ENCODE results near the gene FERMT2. TPM values are rescaled to one million over a fixed set of nuclear protein-coding genes. Genes with fewer than 3 reads are reported as not detected.

The FERMT2 gene
- total RNA-seq, 3 donors from 2014 or later (not counting 1 experiment from before 2014, with no cell fraction given): 0.58 to 1.7 (median 0.92) TPM

GRCh38 chr14:52835122-52835903 is 115.5 kb downstream of the FERMT2 start:
- DNase-seq (no peak), ATAC-seq (no peak)
- peaks cover 0 to 3% of the 10 kb centered on the region in 2 donors for H3K27me3 Mint-ChIP-seq (ENCODE audit: low read depth in 2 of 2)
- Histone ChIP-seq H3K36me3 (ENCODE audit: control insufficient read depth, insufficient read depth, low read length) (no peaks in the 10 kb centered on the region), H3K27ac (ENCODE audit: low read length) (no peak overlapping the region), H3K27me3 (ENCODE audit: control insufficient read depth, insufficient read depth, low read length) (no peaks in the 10 kb centered on the region), H3K4me1 (ENCODE audit: control insufficient read depth, insufficient read depth, low read length) (no peaks in the 10 kb centered on the region), H3K4me3 (ENCODE audit: low read length) (no peak overlapping the region), H3K9me3 (ENCODE audit: control insufficient read depth, insufficient read depth, low read length) (no peaks in the 10 kb centered on the region)
- no peaks in the 10 kb centered on the region for H3K9me3 Mint-ChIP-seq
- no peak overlapping the region for H3K27ac Mint-ChIP-seq
- intact Hi-C loops (cut with micrococcal nuclease): no loop called here
- WGBS (ENCODE audit: insufficient coverage): 96% methylated on average over 11 of the region's 12 CpGs
- H3K4me1 Mint-ChIP-seq: no peaks in the 10 kb centered on the region
- no peak overlapping the region for H3K4me3 Mint-ChIP-seq
- no peaks in the 10 kb centered on the region for H3K36me3 Mint-ChIP-seq
- no peak for TF ChIP-seq CTCF (IDR thresholded peaks at IDR 0.05)

GRCh38 chr14:52834440-52834842 is 116.4 kb downstream of the FERMT2 start:
- H3K4me3 Mint-ChIP-seq: no peak overlapping the region
- DNase-seq (no peak), ATAC-seq (no peak)
- no peak overlapping the region for H3K27ac ChIP-seq (ENCODE audit: low read length)
- no peaks in the 10 kb centered on the region for H3K27me3 ChIP-seq (ENCODE audit: control insufficient read depth, insufficient read depth, low read length)
- H3K36me3 ChIP-seq (ENCODE audit: control insufficient read depth, insufficient read depth, low read length): no peaks in the 10 kb centered on the region
- H3K36me3 Mint-ChIP-seq: no peaks in the 10 kb centered on the region
- no peak overlapping the region for H3K4me3 ChIP-seq (ENCODE audit: low read length)
- H3K27me3 Mint-ChIP-seq (ENCODE audit: low read depth in 2 of 2): peaks cover 0 to 3% of the 10 kb centered on the region in 2 donors
- H3K4me1 Mint-ChIP-seq: no peaks in the 10 kb centered on the region
- H3K4me1 ChIP-seq (ENCODE audit: control insufficient read depth, insufficient read depth, low read length): no peaks in the 10 kb centered on the region
- no peak overlapping the region for H3K27ac Mint-ChIP-seq
- TF ChIP-seq CTCF (IDR thresholded peaks at IDR 0.05): no peak
- no peaks in the 10 kb centered on the region for H3K9me3 ChIP-seq (ENCODE audit: control insufficient read depth, insufficient read depth, low read length)
- intact Hi-C loops (cut with micrococcal nuclease): no loop called here
- WGBS (ENCODE audit: insufficient coverage): no CpG with 5 or more reads among the region's 1 CpG
- no peaks in the 10 kb centered on the region for H3K9me3 Mint-ChIP-seq

GRCh38 chr14:52833891-52834290 is 117.0 kb downstream of the FERMT2 start:
- Histone ChIP-seq H3K27me3 (ENCODE audit: control insufficient read depth, insufficient read depth, low read length) (no peaks in the 10 kb centered on the region), H3K9me3 (ENCODE audit: control insufficient read depth, insufficient read depth, low read length) (no peaks in the 10 kb centered on the region), H3K4me1 (ENCODE audit: control insufficient read depth, insufficient read depth, low read length) (no peaks in the 10 kb centered on the region), H3K4me3 (ENCODE audit: low read length) (no peak overlapping the region), H3K36me3 (ENCODE audit: control insufficient read depth, insufficient read depth, low read length) (no peaks in the 10 kb centered on the region), H3K27ac (ENCODE audit: low read length) (no peak overlapping the region)
- DNase-seq: no peak
- Mint-ChIP-seq H3K4me1 (no peaks in the 10 kb centered on the region), H3K4me3 (no peak overlapping the region), H3K27me3 (ENCODE audit: low read depth in 2 of 2) (peaks cover 0 to 3% of the 10 kb centered on the region in 2 donors), H3K9me3 (no peaks in the 10 kb centered on the region), H3K27ac (no peak overlapping the region), H3K36me3 (no peaks in the 10 kb centered on the region)
- WGBS (ENCODE audit: insufficient coverage): 97% methylated on average over 4 of the region's 5 CpGs
- intact Hi-C loops (cut with micrococcal nuclease): no loop called here
- TF ChIP-seq CTCF (IDR thresholded peaks at IDR 0.05): no peak
- no peak for ATAC-seq
